NCI-H128 (cell line): ENCODE results near the gene PLD4.
"Not testable (repeated sequence)": the region's sequence is repeated elsewhere in the genome, so short reads cannot be mapped to it uniquely, and the experiment has no call there.

Experiments used
- DNase-seq: peaks from one replicate; lab custom pipeline; 2025; ENCODE audit not compliant: unreplicated experiment; lab: John Stamatoyannopoulos, UW

The PLD4 gene

DNA sequence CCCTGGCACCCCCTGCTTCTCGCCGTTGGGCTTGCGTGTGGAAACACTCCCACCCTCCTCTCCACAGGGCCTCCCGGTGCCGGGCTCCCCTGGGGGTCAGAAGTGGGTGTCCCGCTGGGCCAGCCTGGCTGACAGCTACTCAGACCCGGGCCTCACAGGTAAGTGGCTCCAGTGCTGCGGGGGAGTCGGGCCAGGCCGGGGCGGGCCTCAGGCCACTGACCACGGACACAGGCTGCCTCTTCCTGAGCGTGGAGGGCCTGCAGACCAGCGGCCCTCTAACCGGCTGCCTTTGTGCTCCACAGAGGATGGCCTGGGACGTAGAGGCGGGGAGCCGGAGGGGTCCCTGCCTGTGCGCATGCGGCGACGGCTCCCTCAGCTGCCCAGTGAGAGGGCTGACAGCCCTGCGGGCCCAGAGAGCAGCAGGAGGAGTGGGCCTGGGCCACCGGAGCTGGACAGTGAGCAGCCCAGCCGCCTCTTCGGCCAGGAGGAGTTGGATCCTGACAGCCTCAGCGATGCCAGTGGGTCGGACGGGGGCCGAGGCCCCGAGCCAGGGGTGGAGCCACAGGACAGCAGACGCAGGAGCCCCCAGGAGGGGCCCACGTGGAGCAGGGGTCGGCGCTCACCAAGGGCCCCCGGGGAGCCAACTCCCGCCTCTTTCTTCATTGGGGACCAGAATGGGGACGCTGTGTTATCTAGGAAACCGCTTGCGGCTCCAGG is 38.5 kb upstream of the PLD4 start:
- DNase-seq, result no peak

DNA sequence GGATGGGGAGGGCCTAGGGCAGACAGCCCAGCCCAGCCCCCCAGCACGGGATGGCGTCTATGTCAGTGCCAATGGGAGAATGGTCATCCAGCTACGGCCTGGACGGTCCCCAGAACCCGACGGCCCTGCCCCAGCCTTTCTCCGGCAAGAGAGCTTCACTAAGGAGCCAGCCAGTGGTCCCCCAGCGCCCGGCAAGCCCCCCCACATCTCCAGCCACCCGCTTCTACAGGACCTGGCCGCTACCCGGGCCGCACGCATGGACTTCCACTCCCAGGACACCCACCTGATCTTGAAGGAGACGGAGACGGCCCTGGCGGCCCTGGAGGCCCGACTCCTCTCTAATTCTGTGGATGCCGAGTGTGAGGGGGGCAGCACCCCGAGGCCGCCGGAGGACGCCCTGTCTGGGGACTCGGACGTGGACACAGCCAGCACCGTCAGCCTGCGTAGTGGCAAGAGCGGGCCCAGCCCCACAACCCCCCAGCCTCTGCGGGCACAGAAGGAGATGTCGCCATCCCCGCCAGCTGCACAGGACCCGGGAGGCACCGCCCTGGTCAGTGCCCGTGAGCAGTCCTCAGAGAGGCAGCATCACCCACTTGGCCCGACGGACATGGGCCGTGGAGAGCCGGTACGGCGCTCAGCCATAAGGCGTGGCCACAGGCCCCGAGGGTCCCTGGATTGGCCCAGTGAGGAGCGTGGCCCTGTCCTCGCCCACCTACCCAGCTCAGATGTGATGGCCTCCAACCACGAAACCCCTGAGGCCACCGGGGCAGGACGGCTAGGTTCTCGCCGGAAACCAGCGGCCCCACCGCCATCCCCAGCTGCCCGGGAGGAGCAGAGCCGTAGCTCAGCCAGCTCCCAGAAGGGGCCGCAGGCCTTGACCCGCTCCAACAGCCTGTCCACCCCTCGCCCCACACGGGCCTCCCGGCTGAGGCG is 37.7 kb upstream of the PLD4 start:
- DNase-seq, result no peak

- DNase-seq, result no peak
Observed at GRCh38 chr14:104887623-104888488, 36.8 kb upstream of the PLD4 start.

DNA sequence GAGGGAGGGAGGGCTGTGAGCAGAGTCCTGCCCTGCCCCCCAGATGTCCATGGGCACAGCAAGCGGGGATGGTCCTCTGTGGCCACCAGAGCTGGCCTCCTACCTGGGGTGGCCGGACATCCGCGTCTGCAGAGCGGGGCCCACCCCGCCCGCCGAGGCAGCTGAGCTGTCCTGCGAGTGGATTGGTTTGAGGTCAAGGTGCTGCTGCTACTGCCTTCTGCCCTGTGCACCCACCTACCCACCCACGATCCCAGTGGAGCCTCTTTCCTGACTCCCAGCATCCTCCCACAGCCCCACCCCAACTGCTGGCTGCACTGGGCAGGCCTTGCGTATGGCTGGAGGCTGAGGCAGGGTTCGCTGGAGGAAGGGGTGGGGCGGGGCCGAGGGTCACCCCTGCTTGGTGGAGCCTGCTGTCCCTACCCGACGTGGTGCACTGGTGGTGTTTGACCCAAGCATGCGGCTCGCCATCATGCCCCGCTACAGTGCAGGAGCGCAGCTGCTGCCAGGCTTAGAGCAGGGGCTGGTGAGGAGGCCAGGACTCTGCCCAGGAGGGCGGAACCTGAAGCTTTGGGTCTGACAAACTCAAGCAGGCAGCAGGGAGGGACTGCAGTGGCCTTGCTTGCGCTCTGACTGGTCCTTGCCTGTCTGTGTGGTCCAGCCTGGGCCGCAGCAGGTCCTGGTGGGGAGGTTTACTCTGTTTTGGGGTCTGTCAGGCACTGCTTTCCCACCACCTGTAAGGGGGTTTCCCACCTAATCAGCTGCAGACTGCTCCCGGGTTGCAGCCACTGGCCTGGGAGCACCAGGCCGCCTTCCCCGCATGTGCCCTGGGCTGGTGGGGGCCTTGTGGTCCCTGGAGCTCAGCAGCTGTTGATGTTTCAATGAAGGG is 35.9 kb upstream of the PLD4 start:
- no peak for DNase-seq

DNA sequence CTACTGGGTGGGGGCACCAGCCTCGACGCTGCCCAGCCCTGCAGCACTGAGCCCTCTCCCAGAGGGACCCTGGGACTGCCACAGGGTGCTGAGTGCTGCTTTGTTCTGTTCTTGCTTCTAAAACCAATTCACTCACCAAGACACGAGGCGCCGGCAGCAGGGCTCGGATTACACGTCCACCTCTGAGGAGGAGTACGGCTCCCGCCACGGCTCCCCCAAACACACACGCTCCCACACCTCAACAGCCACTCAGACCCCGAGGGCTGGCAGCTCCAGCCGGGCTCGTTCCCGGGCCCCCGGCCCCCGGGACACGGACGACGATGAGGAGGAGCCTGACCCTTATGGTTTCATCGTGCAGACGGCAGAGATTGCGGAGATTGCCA is 35.3 kb upstream of the PLD4 start:
- no peak for DNase-seq

DNA sequence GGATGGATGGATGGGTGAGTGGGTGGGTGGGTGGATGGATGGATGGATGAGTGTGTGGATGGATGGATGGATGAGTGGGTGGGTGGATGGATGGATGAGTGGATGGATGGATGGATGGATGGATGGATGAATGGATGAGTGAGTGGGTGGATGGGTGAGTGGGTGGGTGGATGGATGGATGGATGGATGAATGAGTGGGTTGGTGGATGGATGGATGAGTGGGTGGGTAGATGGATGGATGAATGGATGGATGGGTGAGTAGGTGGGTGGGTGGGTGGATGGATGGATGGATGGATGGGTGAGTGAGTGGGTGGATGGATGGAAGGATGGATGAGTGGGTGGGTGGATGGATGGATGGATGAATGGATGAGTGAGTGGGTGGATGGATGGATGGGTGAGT is 34.4 kb upstream of the PLD4 start:
- DNase-seq, result not testable (repeated sequence)

GRCh38 chr14:104891121-104891551 is 33.5 kb upstream of the PLD4 start:
- no peak for DNase-seq

- no peak for DNase-seq
Observed at GRCh38 chr14:104891664-104892530, 32.8 kb upstream of the PLD4 start.

- DNase-seq, result no peak
Observed at GRCh38 chr14:104892531-104893434, 31.9 kb upstream of the PLD4 start.

DNA sequence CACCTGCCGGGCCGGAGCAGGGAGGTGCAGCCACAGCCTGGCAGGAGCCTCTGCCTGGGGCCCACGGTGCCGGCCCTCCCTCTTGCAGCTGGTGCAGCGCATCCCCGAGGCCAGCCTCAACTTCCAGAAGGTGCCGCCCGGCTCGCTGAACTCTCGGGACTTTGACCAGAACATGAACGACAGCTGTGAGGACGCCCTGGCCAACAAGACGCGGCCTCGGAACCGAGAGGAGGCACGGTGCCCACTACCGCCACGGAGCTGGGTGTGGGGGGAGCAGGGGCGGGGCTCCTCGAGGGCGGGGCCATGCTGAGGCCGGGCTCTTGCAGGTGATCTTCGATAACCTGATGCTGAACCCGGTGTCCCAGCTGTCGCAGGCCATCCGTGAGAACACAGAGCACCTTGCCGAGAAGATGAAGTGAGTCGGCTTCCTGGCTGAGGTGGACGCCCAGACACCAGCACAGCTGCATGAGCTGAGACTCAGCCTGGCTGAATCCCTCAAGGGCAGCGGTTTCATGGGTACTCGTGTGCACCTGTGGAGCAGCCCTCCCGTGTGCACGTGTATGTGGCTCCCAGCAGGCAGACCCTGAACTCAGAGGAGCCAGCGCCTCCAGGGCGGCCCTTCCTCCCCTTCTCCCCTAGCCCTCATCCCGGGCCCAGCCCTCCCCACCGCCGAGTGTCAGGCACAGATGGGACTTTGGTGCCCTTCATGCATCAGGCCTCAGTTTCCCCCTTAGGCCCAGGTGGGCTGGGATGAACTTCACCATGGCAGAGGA is 31.1 kb upstream of the PLD4 start:
- DNase-seq, result no peak

GRCh38 chr14:104894331-104895206 is 30.1 kb upstream of the PLD4 start:
- no peak for DNase-seq

- DNase-seq, result no peak
Observed at GRCh38 chr14:104895207-104895785, 29.4 kb upstream of the PLD4 start.

DNA sequence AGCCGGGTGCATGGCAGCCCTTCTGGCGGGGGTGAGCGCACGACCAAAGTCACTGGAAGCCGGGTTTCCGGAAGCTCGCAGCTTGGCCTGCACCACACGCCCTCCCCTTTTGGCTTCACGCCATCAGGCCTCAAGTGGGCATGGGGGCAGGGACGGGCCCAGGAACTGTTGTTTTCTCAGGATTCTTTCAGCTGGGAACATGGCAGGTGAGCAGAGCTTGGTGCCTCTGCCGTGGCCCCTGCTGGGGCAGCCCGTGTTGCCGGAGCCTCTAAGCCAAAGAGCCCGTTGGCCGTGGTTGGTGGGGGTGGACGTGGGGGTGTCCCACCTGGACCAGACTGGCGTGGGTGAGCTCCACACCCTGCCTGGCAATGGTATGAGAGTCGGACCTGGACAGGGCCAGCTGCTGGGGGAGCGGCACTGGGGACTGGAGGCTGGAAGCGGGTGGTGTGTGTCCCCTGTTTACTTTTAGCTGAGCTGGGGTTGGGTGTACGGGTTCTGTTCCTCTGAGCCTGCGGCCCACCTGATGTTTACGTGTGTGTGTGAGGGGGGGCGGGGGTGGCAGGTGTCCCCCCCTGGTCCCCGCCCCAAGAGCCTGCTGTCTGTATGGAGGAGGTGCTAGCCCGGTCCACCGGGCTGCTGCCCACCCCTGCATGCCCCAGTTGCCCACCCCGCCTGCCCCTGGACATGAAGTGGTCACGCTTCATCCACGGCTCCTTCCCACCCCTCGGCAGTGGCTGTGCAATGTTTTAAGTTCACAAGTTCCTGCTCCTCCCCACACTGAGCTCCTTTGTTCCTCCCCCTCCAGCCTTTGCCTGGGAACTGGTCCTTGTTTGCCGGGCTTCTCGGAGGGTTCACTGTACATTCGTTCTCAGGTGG is 28.7 kb upstream of the PLD4 start:
- peak; percentile 82 for DNase-seq

GRCh38 chr14:104897330-104898194 is 27.1 kb upstream of the PLD4 start:
- DNase-seq, result no peak
